HCT116 (cell line): ENCODE measurements around the gene AFP.

ENCODE experiments used
- CBX3 ChIP-seq: IDR thresholded peaks from 2 replicates; pipeline ENCODE4 v1.6.1; 2012; ENCODE audit warnings: low read depth
- CEBPB ChIP-seq: IDR thresholded peaks from 2 replicates; pipeline ENCODE4 v1.6.1; 2012; ENCODE audit warnings: low read depth
- CTCF ChIP-seq, 3 experiments: fragments of 200-600 bp in 1 of 3; sonication (generic) in 1 of 3; IDR thresholded peaks in 2 of 3; conservative IDR thresholded peaks in 1 of 3; 2 replicates each; pipeline ENCODE4 v1.5.1; 2012 to 2017; ENCODE audit warnings: low read depth in 2 of 3, low read length in 2 of 3, antibody characterized with exemption in 1 of 3, borderline replicate concordance in 1 of 3, control low read depth in 1 of 3, mild to moderate bottlenecking in 1 of 3, mixed read lengths in 1 of 3, mixed run types in 1 of 3, moderate library complexity in 1 of 3; ENCODE audit not compliant: insufficient read depth in 1 of 3
- EZH2 ChIP-seq: fragments of 200-600 bp; sonication (generic); IDR thresholded peaks from 2 replicates; pipeline ENCODE4 v1.6.1; 2017; ENCODE audit warnings: antibody characterized with exemption, mixed run types
- EZH2phosphoT487 ChIP-seq: fragments of 200-600 bp; IDR thresholded peaks from 2 replicates; pipeline ENCODE4 v1.6.1; 2018; ENCODE audit warnings: antibody characterized with exemption, borderline replicate concordance
- FOSL1 ChIP-seq: IDR thresholded peaks from 2 replicates; pipeline ENCODE4 v1.6.1; 2012; ENCODE audit warnings: low read depth
- MAX ChIP-seq: IDR thresholded peaks from 2 replicates; pipeline ENCODE4 v1.6.1; 2012
- POLR2A ChIP-seq: IDR thresholded peaks from 2 replicates; pipeline ENCODE4 v1.7.0; 2011; ENCODE audit warnings: borderline replicate concordance; ENCODE audit not compliant: insufficient read depth, insufficient read length; ENCODE audit errors: extremely low read depth
- POLR2AphosphoS5 ChIP-seq: IDR thresholded peaks from 2 replicates; pipeline ENCODE4 v1.6.1; 2011; ENCODE audit warnings: mild to moderate bottlenecking, low read depth, low read length, moderate library complexity
- RAD21 ChIP-seq: IDR thresholded peaks from 2 replicates; pipeline ENCODE4 v1.6.1; 2012; ENCODE audit warnings: low read depth, mild to moderate bottlenecking
- REST ChIP-seq: IDR thresholded peaks from 2 replicates; pipeline ENCODE4 v1.6.1; 2012; ENCODE audit warnings: low read depth
- SP1 ChIP-seq: IDR thresholded peaks from 2 replicates; pipeline ENCODE4 v1.6.1; 2012; ENCODE audit warnings: low read depth
- ZFX ChIP-seq: fragments of 450-650 bp; IDR thresholded peaks from 2 replicates; pipeline ENCODE4 v1.6.1; 2017
- ZNF274 ChIP-seq: fragments of 200-500 bp; sonication (Bioruptor generic); IDR thresholded peaks from 2 replicates; pipeline ENCODE4 v1.6.1; 2014; ENCODE audit warnings: mild to moderate bottlenecking, low read depth, low read length, inconsistent platforms

- TF ChIP-seq CTCF (IDR thresholded peaks at IDR 0.05 in 2 of 3, conservative IDR thresholded peaks at IDR 0.05 in 1 of 3; ENCODE audit: borderline replicate concordance in 1 of 3, insufficient read depth in 1 of 3, low read depth in 2 of 3, low read length in 2 of 3) (no peak), POLR2A (no peak), SP1 (no peak), MAX (no peak), RAD21 (no peak), POLR2AphosphoS5 (no peak), ZNF274 (no peak), CBX3 (no peak), REST (no peak), EZH2 (no peak), CEBPB (no peak), ZFX (no peak), EZH2phosphoT487 (no peak), FOSL1 (no peak)
Observed at GRCh38 chr4:73420615-73421014, 15.4 kb upstream of the AFP start.
